HG03139 (cell line): ENCODE data around the gene CEACAM6.
"Not testable (repeated sequence)": the region's sequence is repeated elsewhere in the genome, so short reads cannot be mapped to it uniquely, and the experiment has no call there.

ENCODE experiments used
- ATAC-seq: cut with Tn5 transposase; IDR thresholded peaks from one replicate; pipeline ENCODE4 v1.9.1; 2021; ENCODE audit not compliant: unreplicated experiment

Gene CEACAM6

DNA sequence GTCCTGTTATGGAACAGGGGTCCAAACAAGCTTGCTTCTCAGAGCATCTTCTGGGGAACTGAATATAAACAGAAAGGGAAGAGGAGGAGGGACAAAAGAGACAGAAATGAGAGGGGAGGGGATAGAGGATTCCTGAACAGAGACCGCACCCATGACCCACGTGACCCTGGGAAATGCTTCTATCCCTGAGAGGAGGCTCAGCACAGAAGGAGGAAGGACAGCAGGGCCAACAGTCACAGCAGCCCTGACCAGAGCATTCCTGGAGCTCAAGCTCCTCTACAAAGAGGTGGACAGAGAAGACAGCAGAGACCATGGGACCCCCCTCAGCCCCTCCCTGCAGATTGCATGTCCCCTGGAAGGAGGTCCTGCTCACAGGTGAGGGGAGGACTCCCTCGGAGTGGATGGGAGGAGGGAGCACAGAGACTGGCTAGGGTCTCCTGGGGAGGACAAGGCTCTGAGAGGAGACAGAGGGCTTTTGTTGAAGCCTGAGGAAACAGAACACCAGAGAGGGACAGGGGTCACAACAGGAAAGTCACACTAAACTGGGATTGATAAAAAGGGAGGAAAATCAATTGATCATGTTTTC lies at the start of gene CEACAM6:
TSS of gene CEACAM6 (plus strand) at position 203 of the 586 bp plus-strand sequence. CDS start at position 312, 109 bp downstream.
- ATAC-seq, result no peak

DNA sequence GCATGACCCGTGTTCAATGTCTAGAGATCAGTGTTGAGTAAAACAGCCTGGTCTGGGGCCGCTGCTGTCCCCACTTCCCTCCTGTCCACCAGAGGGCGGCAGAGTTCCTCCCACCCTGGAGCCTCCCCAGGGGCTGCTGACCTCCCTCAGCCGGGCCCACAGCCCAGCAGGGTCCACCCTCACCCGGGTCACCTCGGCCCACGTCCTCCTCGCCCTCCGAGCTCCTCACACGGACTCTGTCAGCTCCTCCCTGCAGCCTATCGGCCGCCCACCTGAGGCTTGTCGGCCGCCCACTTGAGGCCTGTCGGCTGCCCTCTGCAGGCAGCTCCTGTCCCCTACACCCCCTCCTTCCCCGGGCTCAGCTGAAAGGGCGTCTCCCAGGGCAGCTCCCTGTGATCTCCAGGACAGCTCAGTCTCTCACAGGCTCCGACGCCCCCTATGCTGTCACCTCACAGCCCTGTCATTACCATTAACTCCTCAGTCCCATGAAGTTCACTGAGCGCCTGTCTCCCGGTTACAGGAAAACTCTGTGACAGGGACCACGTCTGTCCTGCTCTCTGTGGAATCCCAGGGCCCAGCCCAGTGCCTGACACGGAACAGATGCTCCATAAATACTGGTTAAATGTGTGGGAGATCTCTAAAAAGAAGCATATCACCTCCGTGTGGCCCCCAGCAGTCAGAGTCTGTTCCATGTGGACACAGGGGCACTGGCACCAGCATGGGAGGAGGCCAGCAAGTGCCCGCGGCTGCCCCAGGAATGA lies 48.4 kb upstream of the CEACAM6 start:
- ATAC-seq, result no peak

DNA sequence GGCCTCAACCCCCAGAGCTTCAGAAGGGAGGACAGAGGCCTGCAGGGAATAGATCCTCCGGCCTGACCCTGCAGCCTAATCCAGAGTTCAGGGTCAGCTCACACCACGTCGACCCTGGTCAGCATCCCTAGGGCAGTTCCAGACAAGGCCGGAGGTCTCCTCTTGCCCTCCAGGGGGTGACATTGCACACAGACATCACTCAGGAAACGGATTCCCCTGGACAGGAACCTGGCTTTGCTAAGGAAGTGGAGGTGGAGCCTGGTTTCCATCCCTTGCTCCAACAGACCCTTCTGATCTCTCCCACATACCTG lies 47.9 kb upstream of the CEACAM6 start:
- ATAC-seq, result no peak

DNA sequence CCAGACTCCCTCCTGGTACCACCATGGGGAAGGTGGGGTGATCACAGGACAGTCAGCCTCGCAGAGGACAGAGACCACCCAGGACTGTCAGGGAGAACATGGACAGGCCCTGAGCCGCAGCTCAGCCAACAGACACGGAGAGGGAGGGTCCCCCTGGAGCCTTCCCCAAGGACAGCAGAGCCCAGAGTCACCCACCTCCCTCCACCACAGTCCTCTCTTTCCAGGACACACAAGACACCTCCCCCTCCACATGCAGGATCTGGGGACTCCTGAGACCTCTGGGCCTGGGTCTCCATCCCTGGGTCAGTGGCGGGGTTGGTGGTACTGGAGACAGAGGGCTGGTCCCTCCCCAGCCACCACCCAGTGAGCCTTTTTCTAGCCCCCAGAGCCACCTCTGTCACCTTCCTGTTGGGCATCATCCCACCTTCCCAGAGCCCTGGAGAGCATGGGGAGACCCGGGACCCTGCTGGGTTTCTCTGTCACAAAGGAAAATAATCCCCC lies 47.4 kb upstream of the CEACAM6 start:
- ATAC-seq, result no peak

DNA sequence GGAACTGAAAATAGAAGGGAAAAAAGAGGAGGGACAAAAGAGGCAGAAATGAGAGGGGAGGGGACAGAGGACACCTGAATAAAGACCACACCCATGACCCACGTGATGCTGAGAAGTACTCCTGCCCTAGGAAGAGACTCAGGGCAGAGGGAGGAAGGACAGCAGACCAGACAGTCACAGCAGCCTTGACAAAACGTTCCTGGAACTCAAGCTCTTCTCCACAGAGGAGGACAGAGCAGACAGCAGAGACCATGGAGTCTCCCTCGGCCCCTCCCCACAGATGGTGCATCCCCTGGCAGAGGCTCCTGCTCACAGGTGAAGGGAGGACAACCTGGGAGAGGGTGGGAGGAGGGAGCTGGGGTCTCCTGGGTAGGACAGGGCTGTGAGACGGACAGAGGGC lies 46.8 kb upstream of the CEACAM6 start, which contains the start of gene CEACAM5:
TSS of gene CEACAM5 (plus strand) at position 146 of the 400 bp plus-strand sequence. CDS start at position 252, 106 bp downstream.
- no peak for ATAC-seq

DNA sequence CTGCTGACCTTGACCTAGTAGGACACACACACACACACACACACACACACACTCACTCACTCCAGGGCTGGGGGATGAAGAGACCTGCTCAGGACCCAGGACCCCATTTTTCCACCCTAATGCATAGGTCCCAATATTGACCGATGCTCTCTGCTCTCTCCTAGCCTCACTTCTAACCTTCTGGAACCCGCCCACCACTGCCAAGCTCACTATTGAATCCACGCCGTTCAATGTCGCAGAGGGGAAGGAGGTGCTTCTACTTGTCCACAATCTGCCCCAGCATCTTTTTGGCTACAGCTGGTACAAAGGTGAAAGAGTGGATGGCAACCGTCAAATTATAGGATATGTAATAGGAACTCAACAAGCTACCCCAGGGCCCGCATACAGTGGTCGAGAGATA lies 45.8 kb upstream of the CEACAM6 start:
- ATAC-seq, result not testable (repeated sequence)

DNA sequence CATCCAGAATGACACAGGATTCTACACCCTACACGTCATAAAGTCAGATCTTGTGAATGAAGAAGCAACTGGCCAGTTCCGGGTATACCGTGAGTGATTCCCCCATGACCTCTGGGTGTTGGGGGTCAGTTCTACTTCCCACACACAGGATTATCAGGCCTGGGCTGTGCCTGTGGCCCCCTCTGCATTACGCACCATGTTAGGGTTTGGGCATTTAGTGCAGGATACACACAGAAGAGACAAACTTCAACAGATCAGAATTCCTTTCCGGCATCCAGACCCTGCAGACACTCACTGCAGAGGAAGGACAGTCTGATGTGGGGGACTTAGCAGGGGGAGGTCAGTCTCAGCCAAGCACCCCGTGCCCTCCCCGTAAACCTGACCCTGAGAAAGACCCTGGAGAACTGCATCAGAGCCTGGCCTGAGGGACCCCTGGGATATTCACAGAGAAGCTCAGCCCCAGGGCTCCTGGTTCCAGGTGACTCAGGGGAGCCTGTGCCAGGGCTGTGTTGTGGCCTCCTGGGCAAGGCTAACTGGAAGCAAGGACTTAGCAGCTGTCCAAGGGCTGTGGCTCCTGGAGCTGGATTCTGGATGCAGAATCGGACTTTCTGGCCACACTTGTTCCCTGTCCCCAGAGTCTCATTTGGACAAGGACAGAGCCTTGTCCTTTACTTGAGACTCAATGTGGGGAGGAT lies 45.2 kb upstream of the CEACAM6 start:
- no peak for ATAC-seq

DNA sequence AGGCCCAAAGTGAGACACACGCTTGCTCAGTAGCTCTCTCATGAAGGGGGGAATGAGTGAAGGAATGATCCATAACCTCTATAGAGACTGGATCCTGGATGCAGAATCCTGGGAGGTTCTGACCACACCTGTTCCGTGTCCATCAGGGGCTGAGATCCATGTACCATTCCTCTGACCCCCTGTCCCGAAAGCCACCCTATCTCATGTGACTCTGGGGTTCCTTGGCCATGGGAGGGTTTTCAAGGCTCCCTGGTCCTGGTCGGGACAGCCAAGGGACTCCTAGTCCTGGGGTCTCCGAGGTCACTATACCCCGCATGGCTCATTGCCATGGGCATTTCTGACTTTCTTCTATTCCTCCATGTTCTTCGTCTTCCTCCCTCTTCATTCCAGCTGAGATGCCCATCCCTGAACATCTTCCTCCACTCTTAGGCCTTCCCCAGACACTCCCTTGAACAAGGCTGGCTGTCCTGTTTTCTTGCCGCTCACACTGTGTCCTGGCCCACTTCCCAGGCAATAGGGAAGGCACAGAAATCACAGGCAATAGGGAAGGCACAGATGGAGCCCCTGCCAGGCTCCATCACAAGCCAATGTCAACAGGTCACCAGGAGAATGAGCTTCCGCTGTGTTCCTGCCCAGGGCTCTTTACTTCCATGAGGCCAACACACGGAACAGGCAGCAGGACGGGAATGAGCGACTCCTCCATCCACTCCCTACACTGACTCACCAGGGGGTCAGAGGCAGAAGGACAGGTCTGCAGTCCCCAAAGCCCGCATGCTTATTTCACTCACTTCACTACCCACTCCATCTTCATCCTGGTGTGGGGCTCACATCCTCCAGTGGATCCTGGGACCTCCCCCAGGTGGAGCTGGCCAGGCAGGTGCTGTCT lies 43.7 kb upstream of the CEACAM6 start:
- ATAC-seq, result no peak

DNA sequence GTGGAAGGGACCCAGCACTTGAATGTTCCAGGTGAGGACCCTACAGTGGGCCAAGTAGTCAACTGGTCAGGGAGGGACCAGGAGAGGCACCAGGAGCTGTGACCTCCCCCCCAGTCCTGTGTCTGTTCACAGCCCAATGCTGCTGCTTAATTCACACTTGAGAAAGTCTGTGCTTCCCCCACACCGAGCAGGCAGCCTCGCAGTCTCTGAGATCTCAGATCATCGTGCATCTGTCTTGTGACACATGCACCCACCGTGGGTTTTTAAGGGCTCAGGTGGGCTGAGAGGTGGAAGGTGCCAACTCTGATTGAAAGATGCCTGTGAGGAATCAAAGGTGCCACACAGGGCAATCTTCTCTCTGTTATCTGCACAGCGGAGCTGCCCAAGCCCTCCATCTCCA lies 40.7 kb upstream of the CEACAM6 start:
- ATAC-seq, result no peak

DNA sequence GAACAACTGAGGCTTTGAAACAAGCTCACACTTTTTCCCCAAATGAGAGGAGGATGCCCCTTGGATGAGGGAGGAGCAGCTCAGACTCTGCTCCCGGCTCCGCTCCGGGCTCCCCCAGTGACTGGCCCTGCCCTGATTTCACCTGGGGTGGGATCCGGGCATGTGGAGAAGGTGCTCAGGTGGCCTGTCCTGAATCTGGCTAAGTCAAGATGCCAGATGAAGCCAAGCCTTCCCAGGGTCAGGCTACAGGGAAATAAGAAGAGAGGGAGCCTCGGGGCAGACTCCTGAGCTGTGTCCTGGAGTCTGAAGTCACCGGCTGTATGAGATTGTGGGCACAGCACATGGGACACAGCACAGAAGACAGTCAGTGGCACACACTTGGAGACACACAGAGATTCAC lies 36.6 kb upstream of the CEACAM6 start:
- no peak for ATAC-seq

DNA sequence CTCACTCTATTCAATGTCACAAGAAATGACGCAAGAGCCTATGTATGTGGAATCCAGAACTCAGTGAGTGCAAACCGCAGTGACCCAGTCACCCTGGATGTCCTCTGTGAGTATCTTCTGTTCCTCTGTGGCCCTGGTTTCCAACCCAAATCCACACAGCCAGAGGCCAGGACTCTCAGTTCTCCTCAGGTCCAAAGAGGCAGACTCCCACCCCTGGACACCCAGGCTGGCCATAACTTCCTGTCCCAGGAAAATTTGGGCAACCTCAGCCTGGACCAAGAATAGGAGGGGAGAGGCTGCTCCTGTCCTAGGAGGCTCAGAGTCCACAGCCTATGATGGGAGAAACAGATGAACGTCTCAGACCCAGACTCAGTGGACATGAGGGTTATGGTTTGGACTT lies 35.2 kb upstream of the CEACAM6 start:
- no peak for ATAC-seq

DNA sequence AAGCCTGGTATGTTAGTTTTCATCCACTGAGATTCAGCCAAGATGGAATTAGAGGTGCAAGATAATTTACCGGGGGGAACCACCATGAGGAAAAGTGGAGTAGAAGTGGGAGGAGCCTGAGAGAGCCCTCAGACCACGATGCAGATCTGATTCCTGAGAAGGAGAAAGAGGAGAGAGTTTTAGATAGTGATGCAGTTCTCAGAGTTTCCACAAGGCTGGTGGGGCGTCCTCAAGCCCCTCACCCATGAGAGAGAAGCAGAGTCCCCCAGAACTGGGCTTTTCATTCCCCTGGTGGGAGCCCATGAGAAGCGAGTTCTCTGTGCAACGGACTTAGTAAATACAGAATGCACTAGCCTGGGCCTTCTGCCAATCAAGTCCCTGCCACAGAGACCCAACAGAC lies 28.8 kb upstream of the CEACAM6 start:
- no peak for ATAC-seq

DNA sequence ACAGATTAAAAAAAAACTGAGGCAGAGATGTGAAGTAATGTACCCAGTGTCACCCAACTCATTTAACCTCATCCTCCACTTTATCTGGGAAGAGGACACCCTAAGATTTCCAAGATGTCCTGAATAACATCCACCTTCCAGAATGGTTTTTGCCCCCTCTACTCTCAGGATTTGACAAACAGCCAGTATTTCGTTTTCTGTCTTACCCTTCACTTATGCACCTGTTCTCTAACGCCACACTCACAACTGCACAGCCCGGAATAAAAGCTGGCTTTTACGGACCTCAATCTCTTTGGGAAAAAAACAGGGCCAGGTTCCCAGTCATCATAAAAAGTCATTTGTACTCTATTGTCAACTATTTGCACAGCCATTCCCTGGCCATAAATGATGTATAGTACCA lies 21.2 kb upstream of the CEACAM6 start:
- no peak for ATAC-seq

DNA sequence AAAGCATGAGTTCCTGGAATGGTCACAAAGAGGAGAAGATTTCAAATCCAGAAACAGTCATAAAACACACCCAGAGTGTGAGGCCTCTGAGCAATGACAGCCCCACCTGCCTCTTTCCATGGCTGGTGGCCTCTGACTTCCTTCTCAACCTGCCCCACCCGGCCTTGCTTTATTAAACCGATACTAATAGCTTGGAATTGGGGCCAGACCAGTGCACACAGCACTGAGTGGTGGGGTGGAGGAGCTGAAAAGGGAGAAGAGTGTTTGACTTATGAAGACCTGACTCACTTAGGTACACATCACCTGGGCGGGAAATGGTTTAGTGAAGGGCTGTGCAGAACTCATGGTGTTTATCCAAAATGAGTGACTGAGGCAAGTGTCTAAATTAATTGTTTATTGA lies 20.7 kb upstream of the CEACAM6 start:
- no peak for ATAC-seq

DNA sequence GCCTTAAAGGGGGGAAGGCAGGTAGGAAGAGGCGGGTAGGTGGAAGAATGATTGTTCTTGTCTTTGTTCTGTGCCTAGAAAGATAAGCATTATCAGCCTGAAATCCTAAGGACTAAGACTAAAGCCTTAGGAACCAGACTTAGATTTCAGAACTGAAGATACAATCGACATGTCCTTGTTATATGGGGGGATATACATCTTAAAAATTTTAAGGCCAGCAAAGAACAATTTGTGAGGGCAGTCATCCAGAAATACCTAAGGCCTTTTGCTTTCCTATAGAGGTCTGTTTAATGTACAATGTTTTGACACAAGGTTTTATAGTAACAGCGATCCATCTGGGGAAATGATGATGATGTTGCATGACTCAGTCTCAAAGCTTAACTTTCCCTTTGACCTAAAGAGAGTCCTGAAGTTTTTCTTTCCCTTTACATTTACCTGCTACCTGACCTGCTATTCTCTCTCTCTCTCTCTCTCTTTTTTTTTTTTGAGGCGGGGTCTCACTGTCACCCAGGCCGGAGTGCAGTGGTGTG lies 20.2 kb upstream of the CEACAM6 start:
- no peak for ATAC-seq

DNA sequence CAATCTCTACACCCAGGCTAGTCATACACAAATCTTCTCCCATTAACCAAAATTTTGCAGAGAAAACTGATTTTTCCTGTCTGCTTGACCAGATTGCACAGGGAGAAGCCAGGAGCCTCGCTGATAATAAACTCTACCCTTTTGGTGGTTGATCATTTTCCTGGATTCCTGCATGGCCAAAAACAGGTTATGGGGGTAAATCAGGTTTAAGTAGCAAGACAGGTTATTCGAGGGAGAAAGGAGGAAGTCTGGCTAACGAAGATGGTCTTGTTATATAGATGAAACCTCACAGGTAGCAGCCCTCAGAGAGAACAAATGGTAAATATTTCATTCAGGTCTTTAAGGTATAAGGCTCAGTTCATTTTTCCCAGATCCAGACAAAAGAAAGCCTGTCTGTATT lies 16.0 kb upstream of the CEACAM6 start:
- no peak for ATAC-seq

DNA sequence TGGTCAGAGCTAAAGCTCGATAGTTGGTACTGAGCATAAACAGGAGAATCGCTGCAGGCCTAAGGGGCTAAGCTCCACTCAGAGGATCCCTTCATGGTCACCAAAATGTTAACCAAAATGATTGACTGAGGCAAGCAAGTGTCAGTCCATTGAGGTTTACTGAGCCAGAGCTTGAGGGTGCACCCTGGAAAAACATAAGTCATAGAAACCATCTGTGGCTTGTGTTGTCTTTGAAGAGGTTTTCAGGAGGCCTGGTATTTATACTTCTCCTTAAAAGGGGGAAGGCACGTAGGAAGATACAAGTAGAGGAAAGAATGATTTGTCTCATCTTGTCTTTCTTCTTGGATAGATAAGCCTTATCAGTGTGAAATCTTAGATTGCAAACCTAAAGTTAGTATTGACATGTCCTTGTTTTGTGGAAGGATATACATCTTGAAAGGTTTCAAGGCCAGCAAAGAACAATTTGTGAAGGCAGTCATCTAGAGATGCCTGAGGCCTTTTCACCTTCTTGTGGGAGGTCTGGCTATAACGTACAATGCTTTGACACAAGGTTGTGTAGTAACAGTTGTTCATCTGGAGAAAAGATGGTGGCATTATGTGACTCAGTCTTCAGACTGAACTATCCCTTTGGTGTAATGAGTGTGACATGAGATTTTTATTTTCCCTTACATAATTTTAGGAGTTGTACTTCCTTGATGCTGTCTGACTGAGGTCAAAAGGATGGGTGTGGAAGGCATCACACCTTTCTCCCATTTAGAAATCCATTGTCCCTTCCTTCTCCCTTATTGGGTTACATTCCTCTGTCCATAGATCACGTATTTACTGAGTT lies 14.7 kb upstream of the CEACAM6 start:
- no peak for ATAC-seq

DNA sequence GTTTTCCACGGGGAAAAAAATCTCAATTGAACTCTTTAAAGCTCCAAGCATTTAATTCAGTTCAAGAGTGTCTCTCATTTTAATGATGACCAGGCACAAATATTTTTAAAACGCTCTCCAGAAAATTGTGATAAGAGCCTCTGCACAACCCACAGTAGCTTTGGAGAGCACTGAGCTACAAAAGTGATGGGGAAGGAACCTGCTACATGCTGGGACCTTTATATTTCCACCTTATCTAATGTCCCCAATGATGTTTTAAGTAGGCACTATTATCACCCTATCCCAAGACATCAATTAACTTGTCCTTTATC lies 14.1 kb upstream of the CEACAM6 start:
- ATAC-seq, result no peak

DNA sequence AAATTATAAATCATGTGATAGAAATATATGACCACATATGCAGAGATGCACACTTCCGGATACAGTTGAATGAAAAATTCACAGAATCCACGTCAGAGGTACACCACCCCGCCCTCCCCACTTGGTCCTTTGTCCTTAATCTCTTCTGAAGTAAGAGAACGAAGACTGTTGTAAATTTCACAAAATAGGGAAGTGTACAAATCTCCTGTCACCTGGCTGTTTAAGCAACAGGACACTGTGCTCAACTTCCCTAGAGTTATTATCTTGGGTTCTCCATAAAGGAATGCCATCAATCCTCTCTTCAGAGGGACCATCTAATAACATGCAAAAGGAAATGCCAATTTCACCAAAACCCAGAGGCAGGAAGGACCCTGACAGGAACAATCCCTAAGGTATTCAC lies 10.5 kb upstream of the CEACAM6 start:
- no peak for ATAC-seq

DNA sequence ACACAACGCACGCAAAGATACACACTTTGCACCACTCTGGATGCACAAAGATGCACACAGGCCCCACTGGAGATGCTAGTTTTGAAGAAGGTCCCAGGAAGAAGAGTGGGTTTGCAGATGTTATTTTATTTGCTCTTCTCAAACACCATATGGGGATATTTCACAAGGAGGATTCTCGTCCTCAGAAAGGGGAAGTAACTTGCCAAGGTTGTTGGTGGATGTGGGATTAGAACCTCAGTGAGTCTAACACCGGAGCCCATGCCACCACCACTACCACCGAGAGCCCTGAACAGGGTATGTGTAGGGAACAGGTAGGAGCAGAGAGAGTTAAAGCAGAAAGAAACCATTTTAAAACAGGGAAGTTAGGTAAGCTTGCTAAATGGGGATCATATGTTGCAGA lies 9.6 kb upstream of the CEACAM6 start:
- ATAC-seq, result no peak
